ENCODE measurements around the gene UTS2B.

DNA sequence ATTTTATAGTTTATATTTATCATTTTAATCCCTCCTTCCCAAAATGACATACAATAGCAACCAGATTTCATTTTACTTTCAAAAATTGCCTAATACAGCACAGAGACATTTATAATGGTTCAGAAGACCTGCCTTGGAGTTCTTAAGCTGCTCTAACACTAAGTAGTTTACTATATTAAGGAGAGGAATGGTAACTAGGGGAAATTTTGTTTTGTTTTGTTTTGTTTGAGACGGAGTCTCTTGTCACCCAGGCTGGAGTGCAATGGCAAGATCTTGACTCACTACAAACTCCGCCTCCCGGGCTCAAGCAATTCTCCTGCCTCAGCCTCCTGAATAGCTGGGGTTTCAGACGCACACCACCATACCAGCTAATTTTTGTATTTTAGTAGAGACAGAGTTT is 23.9 kb downstream of the UTS2B start:
- TF ChIP-seq ZNF830 (CRISPR knock-in tag; IDR thresholded peaks at IDR 0.05) (no peak), MYNN (IDR thresholded peaks at IDR 0.05) (no peak), MYNN (CRISPR knock-in tag; IDR thresholded peaks at IDR 0.05) (no peak), HDAC1 (IDR thresholded peaks at IDR 0.05) (no peak), PHF8 (IDR thresholded peaks at IDR 0.05; ENCODE audit: borderline replicate concordance, low read length) (no peak), ESRRA (IDR thresholded peaks at IDR 0.05; ENCODE audit: borderline replicate concordance, low read depth) (no peak)
- TF ChIP-seq, protein P1, sequence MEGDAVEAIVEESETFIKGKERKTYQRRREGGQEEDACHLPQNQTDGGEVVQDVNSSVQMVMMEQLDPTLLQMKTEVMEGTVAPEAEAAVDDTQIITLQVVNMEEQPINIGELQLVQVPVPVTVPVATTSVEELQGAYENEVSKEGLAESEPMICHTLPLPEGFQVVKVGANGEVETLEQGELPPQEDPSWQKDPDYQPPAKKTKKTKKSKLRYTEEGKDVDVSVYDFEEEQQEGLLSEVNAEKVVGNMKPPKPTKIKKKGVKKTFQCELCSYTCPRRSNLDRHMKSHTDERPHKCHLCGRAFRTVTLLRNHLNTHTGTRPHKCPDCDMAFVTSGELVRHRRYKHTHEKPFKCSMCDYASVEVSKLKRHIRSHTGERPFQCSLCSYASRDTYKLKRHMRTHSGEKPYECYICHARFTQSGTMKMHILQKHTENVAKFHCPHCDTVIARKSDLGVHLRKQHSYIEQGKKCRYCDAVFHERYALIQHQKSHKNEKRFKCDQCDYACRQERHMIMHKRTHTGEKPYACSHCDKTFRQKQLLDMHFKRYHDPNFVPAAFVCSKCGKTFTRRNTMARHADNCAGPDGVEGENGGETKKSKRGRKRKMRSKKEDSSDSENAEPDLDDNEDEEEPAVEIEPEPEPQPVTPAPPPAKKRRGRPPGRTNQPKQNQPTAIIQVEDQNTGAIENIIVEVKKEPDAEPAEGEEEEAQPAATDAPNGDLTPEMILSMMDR (IDR thresholded peaks at IDR 0.05 in 2 of 3, conservative IDR thresholded peaks at IDR 0.05 in 1 of 3; ENCODE audit: insufficient read depth in 2 of 3, low read depth in 1 of 3, low read length in 3 of 3), result no peak
- TF ChIP-seq, protein P2, sequence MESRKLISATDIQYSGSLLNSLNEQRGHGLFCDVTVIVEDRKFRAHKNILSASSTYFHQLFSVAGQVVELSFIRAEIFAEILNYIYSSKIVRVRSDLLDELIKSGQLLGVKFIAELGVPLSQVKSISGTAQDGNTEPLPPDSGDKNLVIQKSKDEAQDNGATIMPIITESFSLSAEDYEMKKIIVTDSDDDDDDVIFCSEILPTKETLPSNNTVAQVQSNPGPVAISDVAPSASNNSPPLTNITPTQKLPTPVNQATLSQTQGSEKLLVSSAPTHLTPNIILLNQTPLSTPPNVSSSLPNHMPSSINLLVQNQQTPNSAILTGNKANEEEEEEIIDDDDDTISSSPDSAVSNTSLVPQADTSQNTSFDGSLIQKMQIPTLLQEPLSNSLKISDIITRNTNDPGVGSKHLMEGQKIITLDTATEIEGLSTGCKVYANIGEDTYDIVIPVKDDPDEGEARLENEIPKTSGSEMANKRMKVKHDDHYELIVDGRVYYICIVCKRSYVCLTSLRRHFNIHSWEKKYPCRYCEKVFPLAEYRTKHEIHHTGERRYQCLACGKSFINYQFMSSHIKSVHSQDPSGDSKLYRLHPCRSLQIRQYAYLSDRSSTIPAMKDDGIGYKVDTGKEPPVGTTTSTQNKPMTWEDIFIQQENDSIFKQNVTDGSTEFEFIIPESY (CRISPR knock-in tag; IDR thresholded peaks at IDR 0.05), result no peak

All from K562 (cell line).